K562 (cell line): ENCODE data around the gene PDZRN4. TPM values are rescaled to one million over a fixed set of nuclear protein-coding genes. Genes with fewer than 3 reads are reported as not detected.

Experiments used
- ATAC-seq: fragments of 200-7000 bp; cut with Tn5 transposase; 3 replicates; pipeline ENCODE4 v1.9.1; 2020; ENCODE audit warnings: moderate library complexity
- BruUV-seq: library from RNA; stranded (reverse); fragments of 400-500 nt; replicated peaks from 2 replicates; lab custom pipeline; 2021; lab: Mats Ljungman, UMichigan
- CTCF ChIA-PET: fragments of 300-600 bp; formaldehyde crosslinking; extraction: SDS; loops from one replicate; lab custom pipeline; 2021; ENCODE audit warnings: low intra/inter-chr PET ratio; lab: Yijun Ruan, JAX
- POLR2A ChIA-PET: fragments of 300-600, 350-650 bp; sonication (Branson Sonifier 250); formaldehyde crosslinking; extraction: SDS; loops from one replicate; lab custom pipeline; 2021; ENCODE audit warnings: antibody characterized with exemption, inconsistent platforms; lab: Yijun Ruan, JAX
- DNase-seq, 4 experiments: peaks; one replicate each; pipeline versions ENCODE4 v3.0.0 to v3.0.0-alpha.2; 2011 to 2018; ENCODE audit warnings: low spot score in 3 of 4, mixed read lengths in 3 of 4; ENCODE audit errors: extremely low read depth in 1 of 4
- FAIRE-seq: peaks from 2 replicates; lab custom pipeline; 2011; peaks lifted over from hg19 to GRCh38; lab: Jason Lieb, UNC
- H2AFZ ChIP-seq: 2 replicates; pipeline ENCODE4 v1.6.0; 2011; ENCODE audit warnings: low read depth, low read length, control low read depth, inconsistent platforms
- H3K27ac ChIP-seq: fragments of 200-600 bp; 3 replicates; pipeline ENCODE4 v1.8.0; 2011; ENCODE audit warnings: low read depth, mild to moderate bottlenecking, control low read depth, inconsistent platforms, low read length, moderate library complexity, mixed read lengths; ENCODE audit errors: extremely low read depth
- H3K27me3 ChIP-seq, 2 experiments: fragments of 300-600 bp in 1 of 2; 2 replicates in 1 of 2; 3 replicates in 1 of 2; pipeline versions ENCODE4 v1.6.0 to v1.8.0; 2011; ENCODE audit warnings: inconsistent platforms in 2 of 2, low read length in 2 of 2, mild to moderate bottlenecking in 1 of 2, mixed read lengths in 1 of 2, moderate library complexity in 1 of 2; ENCODE audit not compliant: control insufficient read depth in 2 of 2, insufficient read depth in 2 of 2
- H3K36me3 ChIP-seq: fragments of 300-600 bp; 3 replicates; pipeline ENCODE4 v1.8.0; 2011; ENCODE audit warnings: mild to moderate bottlenecking, low read length, inconsistent platforms; ENCODE audit not compliant: control insufficient read depth, insufficient read depth
- H3K4me1 ChIP-seq, 2 experiments: fragments of 200-600 bp in 1 of 2; replicated peaks in 1 of 2; 2 replicates in 1 of 2; 3 replicates in 1 of 2; pipeline versions ENCODE4 v1.5.1 to v1.8.0; 2011; ENCODE audit warnings: inconsistent platforms in 2 of 2, low read length in 2 of 2, mild to moderate bottlenecking in 1 of 2, mixed read lengths in 1 of 2, moderate library complexity in 1 of 2; ENCODE audit not compliant: control insufficient read depth in 2 of 2, insufficient read depth in 2 of 2
- H3K4me2 ChIP-seq: 2 replicates; pipeline ENCODE4 v1.6.1; 2011; ENCODE audit warnings: low read length, control low read depth, inconsistent platforms, mixed read lengths; ENCODE audit not compliant: insufficient read depth
- H3K4me3 ChIP-seq: fragments of 200-600 bp; sonication (generic), shearing (Covaris generic); 2 replicates; pipeline ENCODE4 v1.5.1; 2016; ENCODE audit warnings: control low read depth, inconsistent platforms
- H3K79me2 ChIP-seq: fragments of 200-600 bp; 3 replicates; pipeline ENCODE4 v1.8.0; 2011; ENCODE audit warnings: low read length, inconsistent platforms; ENCODE audit not compliant: control insufficient read depth, insufficient read depth
- H3K9ac ChIP-seq, 2 experiments: 2 replicates each; pipeline versions ENCODE4 v1.6.0 to v1.6.1; 2011; ENCODE audit warnings: low read depth in 2 of 2, low read length in 2 of 2, control low read depth in 1 of 2, inconsistent platforms in 1 of 2, mild to moderate bottlenecking in 1 of 2, mixed read lengths in 1 of 2; ENCODE audit not compliant: insufficient read depth in 1 of 2
- H3K9me1 ChIP-seq: one replicate; pipeline ENCODE4 v1.6.0; 2011; ENCODE audit warnings: inconsistent platforms, mild to moderate bottlenecking, low read length, moderate library complexity; ENCODE audit not compliant: control insufficient read depth, insufficient read depth
- H3K9me3 ChIP-seq: replicated peaks from 2 replicates; pipeline ENCODE4 v1.5.1; 2011; ENCODE audit warnings: low read depth, low read length, inconsistent platforms; ENCODE audit not compliant: control insufficient read depth, insufficient read depth
- H4K20me1 ChIP-seq: replicated peaks from 2 replicates; pipeline ENCODE4 v1.6.1; 2011; ENCODE audit warnings: low read length, inconsistent platforms, mixed read lengths; ENCODE audit not compliant: control insufficient read depth, insufficient read depth
- CHAMP1 ChIP-seq: fragments of 450-650 bp; IDR thresholded peaks from 2 replicates; pipeline ENCODE4 v1.6.1; 2016; ENCODE audit warnings: mild to moderate bottlenecking
- ETV5 ChIP-seq: sonication (generic); formaldehyde crosslinking; IDR thresholded peaks from 2 replicates; pipeline ENCODE4 v1.4.0; 2020; ENCODE audit warnings: low read depth, mild to moderate bottlenecking, missing genetic modification reagents
- LEF1 ChIP-seq: fragments of 450-650 bp; IDR thresholded peaks from 2 replicates; pipeline ENCODE4 v1.6.1; 2016; ENCODE audit warnings: mild to moderate bottlenecking
- MAFF ChIP-seq: IDR thresholded peaks from 2 replicates; pipeline ENCODE4 v1.6.1; 2012; ENCODE audit warnings: low read length, improper control_type of control experiment
- POLR2B ChIP-seq: fragments of 450-650 bp; IDR thresholded peaks from 2 replicates; pipeline ENCODE4 v1.6.1; 2018; ENCODE audit warnings: low read depth; ENCODE audit not compliant: partially characterized antibody
- WGBS: fragments of 100-300 bp; shearing (Covaris generic); methylation state at CpG from one replicate; pipeline ENCODE4 v1.1.6; 2016; ENCODE audit warnings: low coverage, mixed read lengths; ENCODE audit not compliant: insufficient coverage; ENCODE audit errors: missing lambda C conversion rate; 5-methylcytosine and 5-hydroxymethylcytosine counted together
- in situ Hi-C: fragments of 300-500 bp; cut with MboI; formaldehyde crosslinking; loops from 4 replicates; pipeline ENCODE4 v1.15.0; 2018; ENCODE audit warnings: inconsistent platforms, mixed read lengths
- intact Hi-C: fragments of 100-400 bp; cut with micrococcal nuclease; formaldehyde crosslinking; loops from 2 replicates; pipeline ENCODE4 v1.14.2; 2022
- polyA plus RNA-seq, 8 experiments: library from polyadenylated mRNA; depleted of rRNA in 4 of 8; stranded (reverse) in 5 of 8; unstranded in 3 of 8; fragments of >200 nt; fragmentation: Nextera tagmentation in 2 of 8; fragmentation: Illumina TruSeq in 1 of 8; extraction: Ambion mirVana in 2 of 8; extraction: Trizol in 1 of 8; gene quantifications; 2 replicates each; pipeline versions ENCODE4 v1.2.1 to v1.2.3, GENCODE V29; 2011 to 2014; ENCODE audit warnings: inconsistent platforms in 1 of 8, missing spikeins in 1 of 8
- total RNA-seq, 7 experiments: library from RNA; depleted of rRNA in 6 of 7; stranded (reverse); fragments of >200 nt in 6 of 7; fragmentation: Illumina TruSeq in 2 of 7; extraction: Trizol in 2 of 7; gene quantifications; 2 replicates each; pipeline versions ENCODE4 v1.2.1 to v1.2.3, GENCODE V29; 2011 to 2021; ENCODE audit warnings: low replicate concordance in 1 of 7
- TF ChIP-seq, protein P1 (sequence below): fragments of 450-650 bp; IDR thresholded peaks from 2 replicates; pipeline ENCODE4 v1.6.1; 2016

The PDZRN4 gene
- total and polyA plus RNA-seq, 9 of the 15 experiments (the other 6 are each of a cell fraction or from before 2014, with no cell fraction given), result not detected

DNA sequence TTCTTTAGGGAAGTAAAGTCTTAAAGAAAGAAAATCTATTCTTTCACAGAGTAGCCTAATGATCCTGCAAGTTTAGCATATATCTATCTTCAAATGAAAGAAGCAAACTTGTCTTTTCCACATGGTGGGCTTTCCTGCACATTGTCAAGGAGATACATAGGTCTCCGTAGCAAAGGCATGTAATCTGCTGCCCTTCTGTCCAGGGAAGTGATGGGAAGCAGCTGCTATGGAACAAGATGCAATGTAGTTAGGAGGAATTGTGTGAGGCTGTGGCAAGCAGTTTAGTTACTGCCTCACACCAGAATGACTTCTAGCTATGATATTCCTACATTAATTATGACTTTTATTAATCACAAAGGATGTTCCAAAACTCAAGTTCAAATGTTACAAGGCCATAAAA is 174.4 kb downstream of the PDZRN4 start:
- FAIRE-seq (no peak), DNase-seq (no peak)
- Histone ChIP-seq H3K4me1 (no peaks in the 10 kb centered on the region), H3K9me3 (no peaks in the 10 kb centered on the region), H3K4me2 (no peak overlapping the region), H3K4me3 (no peak overlapping the region)
- intact Hi-C loops, result no loop called here
- POLR2A ChIA-PET, result no interaction called here
- TF ChIP-seq MAFF (no peak), LEF1 (no peak), CHAMP1 (no peak), ETV5 (CRISPR knock-in tag) (no peak), POLR2B (no peak)
- TF ChIP-seq, protein P1, sequence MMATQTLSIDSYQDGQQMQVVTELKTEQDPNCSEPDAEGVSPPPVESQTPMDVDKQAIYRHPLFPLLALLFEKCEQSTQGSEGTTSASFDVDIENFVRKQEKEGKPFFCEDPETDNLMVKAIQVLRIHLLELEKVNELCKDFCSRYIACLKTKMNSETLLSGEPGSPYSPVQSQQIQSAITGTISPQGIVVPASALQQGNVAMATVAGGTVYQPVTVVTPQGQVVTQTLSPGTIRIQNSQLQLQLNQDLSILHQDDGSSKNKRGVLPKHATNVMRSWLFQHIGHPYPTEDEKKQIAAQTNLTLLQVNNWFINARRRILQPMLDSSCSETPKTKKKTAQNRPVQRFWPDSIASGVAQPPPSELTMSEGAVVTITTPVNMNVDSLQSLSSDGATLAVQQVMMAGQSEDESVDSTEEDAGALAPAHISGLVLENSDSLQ, result no peak
- TF ChIP-seq, all 486 proteins: peak for 0
- Histone ChIP-seq H4K20me1 (no peaks in the 10 kb centered on the region), H3K9me1 (no peaks in the 10 kb centered on the region), H2AFZ (no peak overlapping the region), H3K9ac (no peak overlapping the region), H3K27ac (no peak overlapping the region), H3K36me3 (no peaks in the 10 kb centered on the region), H3K79me2 (no peaks in the 10 kb centered on the region), H3K27me3 (no peaks in the 10 kb centered on the region)
- CTCF ChIA-PET, result no interaction called here
- no TSS peak for BruUV-seq
- WGBS, result 6% methylated on average over 1 of the region's 1 CpG
- in situ Hi-C loops, result no loop called here
- no peak for ATAC-seq
